ENCODE data around the gene MARK3.

Gene MARK3

DNA sequence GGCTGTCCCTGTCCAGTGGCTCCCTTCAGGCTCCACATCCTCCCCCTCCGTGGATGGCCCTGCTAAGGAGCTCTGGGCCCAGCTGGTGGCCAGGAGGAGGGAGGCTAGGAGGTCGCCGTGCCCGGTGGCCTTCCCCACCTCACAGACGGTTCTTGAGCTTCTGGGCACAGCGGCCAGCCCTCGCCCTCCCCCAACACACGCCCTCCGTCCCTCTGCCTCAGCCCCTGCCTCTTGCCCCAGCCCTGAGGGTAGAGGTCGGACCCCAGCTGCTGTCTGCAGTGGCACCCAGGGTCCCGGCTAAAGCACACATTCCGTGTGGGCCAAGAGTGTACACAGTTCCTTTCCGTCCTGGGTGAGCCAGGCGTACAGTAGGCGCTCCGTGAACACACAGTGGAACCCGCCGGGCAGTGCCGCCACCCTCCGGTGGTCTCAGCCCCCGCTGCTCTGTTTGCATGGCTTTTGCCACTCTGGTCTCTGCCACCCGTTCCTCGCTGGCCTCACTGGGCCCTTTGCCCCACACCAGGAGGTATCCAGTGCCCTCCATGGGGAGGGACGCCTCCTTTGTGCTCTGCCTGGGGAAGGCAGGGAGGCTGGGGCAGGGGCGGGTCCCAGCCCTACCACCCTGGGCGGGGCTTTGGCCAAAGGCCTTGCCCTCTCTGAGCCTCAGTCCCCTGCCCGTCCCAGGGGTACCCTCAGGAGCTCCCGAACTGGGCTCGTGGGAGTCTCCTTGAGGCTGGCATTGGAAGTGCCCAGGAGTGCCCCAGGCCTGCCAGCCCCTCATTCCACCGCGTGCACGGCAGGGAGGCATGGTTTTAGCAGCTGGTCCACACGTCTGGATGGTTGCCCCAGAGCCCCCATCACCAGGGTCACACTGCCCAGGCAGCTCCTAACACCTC, 156.7 kb downstream of the MARK3 start:
- no peak overlapping the region for H2AFZ ChIP-seq (ENCODE audit: low read depth)
- peaks cover 6% of the 10 kb centered on the region; the same call in 1 of the 2 replicates for H3K27me3 ChIP-seq (ENCODE audit: insufficient read depth, low read depth)
- no peaks in the 10 kb centered on the region for H3K36me3 ChIP-seq (ENCODE audit: insufficient read depth)
- no peak overlapping the region for H3K4me2 ChIP-seq
- no peak overlapping the region for H3K9ac ChIP-seq
- no peaks in the 10 kb centered on the region for H3K79me2 ChIP-seq (ENCODE audit: insufficient read depth, low read depth)
- H3K27ac ChIP-seq: no peak overlapping the region
- no peaks in the 10 kb centered on the region for H4K20me1 ChIP-seq (ENCODE audit: insufficient read depth)
- no peaks in the 10 kb centered on the region for H3K4me1 ChIP-seq (ENCODE audit: low read depth, poor library complexity, severe bottlenecking)
- H3K4me3 ChIP-seq (IDR thresholded peaks at IDR 0.05; ENCODE audit: insufficient read depth, low read depth, low read length): no peak overlapping the region
- TF ChIP-seq, protein P1, sequence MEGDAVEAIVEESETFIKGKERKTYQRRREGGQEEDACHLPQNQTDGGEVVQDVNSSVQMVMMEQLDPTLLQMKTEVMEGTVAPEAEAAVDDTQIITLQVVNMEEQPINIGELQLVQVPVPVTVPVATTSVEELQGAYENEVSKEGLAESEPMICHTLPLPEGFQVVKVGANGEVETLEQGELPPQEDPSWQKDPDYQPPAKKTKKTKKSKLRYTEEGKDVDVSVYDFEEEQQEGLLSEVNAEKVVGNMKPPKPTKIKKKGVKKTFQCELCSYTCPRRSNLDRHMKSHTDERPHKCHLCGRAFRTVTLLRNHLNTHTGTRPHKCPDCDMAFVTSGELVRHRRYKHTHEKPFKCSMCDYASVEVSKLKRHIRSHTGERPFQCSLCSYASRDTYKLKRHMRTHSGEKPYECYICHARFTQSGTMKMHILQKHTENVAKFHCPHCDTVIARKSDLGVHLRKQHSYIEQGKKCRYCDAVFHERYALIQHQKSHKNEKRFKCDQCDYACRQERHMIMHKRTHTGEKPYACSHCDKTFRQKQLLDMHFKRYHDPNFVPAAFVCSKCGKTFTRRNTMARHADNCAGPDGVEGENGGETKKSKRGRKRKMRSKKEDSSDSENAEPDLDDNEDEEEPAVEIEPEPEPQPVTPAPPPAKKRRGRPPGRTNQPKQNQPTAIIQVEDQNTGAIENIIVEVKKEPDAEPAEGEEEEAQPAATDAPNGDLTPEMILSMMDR (conservative IDR thresholded peaks at IDR 0.05; ENCODE audit: low read depth, low read length): no peak

DNA sequence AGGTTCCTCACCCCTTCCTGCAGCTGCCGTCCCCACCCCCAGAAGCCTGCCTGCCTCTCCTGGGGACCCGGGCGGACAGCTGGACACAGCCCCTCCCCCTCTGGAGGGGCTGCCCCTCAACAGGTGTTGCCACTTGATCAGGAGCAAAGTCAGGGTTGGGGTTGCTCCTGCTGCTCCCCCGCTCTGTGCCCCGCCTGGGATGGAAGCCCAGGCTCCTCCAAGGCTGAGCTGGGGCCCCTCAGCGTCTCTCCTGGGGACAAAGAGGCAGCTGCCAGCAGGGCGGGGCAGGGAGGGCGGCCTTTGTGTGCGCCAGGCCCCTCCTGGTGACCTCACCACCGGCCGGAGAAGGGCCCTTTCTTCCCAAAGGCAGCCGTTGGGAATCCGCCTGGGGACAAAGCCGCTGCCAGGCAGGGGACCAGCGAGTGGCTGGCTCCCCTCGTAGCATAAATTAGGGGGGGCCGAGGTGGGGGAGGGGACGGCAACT, 157.4 kb downstream of the MARK3 start:
- H3K4me3 ChIP-seq (IDR thresholded peaks at IDR 0.05; ENCODE audit: insufficient read depth, low read depth, low read length): no peak overlapping the region

DNA sequence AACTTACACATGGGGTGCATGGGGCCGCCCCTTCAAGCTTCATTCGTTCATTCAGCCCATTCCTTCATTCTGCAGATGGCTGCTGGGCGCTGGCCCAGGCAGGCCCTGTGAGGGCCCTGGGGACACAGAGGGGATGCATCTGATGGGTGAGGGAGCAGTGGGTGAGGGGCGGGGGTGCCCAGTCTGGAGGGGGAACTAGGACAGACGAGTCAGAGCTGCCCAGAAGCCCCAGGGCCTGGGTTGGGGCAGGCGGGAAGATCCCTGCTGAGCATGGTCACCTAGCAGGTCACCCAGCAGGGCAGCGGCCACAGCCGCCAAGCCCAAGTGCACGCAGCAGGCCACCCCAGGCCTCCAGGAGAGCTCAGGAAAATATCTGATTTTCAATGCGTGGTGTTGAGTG, 157.9 kb downstream of the MARK3 start:
- H3K4me2 ChIP-seq: no peak overlapping the region
- no peak overlapping the region for H3K4me3 ChIP-seq (IDR thresholded peaks at IDR 0.05; ENCODE audit: insufficient read depth, low read depth, low read length)

More for the DNA sequence above, 157.4 kb downstream of the MARK3 start:
- H2AFZ ChIP-seq (ENCODE audit: low read depth): no peak overlapping the region
- H3K9ac ChIP-seq: no peak overlapping the region
- H3K4me2 ChIP-seq: no peak overlapping the region
- no peak overlapping the region for H3K27ac ChIP-seq
- TF ChIP-seq, protein P1 (conservative IDR thresholded peaks at IDR 0.05; ENCODE audit: low read depth, low read length): no peak
- no peaks in the 10 kb centered on the region for H4K20me1 ChIP-seq (ENCODE audit: insufficient read depth)
- H3K36me3 ChIP-seq (ENCODE audit: insufficient read depth): no peaks in the 10 kb centered on the region
- no peaks in the 10 kb centered on the region for H3K4me1 ChIP-seq (ENCODE audit: low read depth, poor library complexity, severe bottlenecking)
- peaks cover 6% of the 10 kb centered on the region; the same call in 1 of the 2 replicates for H3K27me3 ChIP-seq (ENCODE audit: insufficient read depth, low read depth)
- H3K79me2 ChIP-seq (ENCODE audit: insufficient read depth, low read depth): no peaks in the 10 kb centered on the region

DNA sequence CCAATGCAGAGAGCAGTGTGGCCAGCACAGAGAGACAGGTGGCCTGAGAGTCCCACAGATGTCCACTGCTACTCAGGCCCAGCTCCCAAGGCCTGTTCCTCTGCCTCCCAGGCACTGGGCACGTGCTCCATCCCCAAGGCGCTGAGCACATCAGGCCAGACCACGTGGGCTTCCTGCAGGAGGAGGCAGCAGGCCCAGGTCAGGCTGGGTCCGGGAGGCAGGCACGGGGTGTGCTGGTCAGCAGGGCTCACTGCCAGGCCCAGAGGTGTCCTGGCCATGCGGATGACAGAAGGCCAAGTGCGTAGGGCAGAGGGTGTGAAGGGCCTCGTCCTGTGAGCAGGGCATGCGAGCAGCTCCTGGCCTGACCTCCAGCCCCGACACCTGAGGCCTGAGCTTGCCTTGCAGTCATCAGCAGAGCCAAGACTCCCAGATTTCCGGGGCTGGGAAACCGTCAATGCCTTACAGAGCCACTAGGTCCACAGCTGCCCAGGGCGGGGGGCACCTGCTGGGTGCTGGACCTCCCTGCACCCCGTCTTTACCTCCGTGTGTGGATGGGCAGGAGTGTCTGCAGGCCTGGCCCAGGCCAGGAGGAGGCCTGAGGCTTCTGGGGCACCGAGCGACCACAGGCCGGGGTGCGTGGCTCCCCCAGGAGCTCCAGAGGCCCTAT, 158.6 kb downstream of the MARK3 start:
- no peak overlapping the region for H3K4me2 ChIP-seq
- TF ChIP-seq, protein P1 (conservative IDR thresholded peaks at IDR 0.05; ENCODE audit: low read depth, low read length): no peak
- H2AFZ ChIP-seq (ENCODE audit: low read depth): no peak overlapping the region
- no peak overlapping the region for H3K9ac ChIP-seq
- H3K36me3 ChIP-seq (ENCODE audit: insufficient read depth): no peaks in the 10 kb centered on the region
- H3K4me3 ChIP-seq (IDR thresholded peaks at IDR 0.05; ENCODE audit: insufficient read depth, low read depth, low read length): no peak overlapping the region
- no peak overlapping the region for H3K27ac ChIP-seq
- H3K4me1 ChIP-seq (ENCODE audit: low read depth, poor library complexity, severe bottlenecking): no peaks in the 10 kb centered on the region
- H3K79me2 ChIP-seq (ENCODE audit: insufficient read depth, low read depth): no peaks in the 10 kb centered on the region
- no peaks in the 10 kb centered on the region for H4K20me1 ChIP-seq (ENCODE audit: insufficient read depth)
- H3K27me3 ChIP-seq (ENCODE audit: insufficient read depth, low read depth): peaks cover 6% of the 10 kb centered on the region; the same call in 1 of the 2 replicates

More for the DNA sequence above, 157.9 kb downstream of the MARK3 start:
- Histone ChIP-seq H4K20me1 (ENCODE audit: insufficient read depth) (no peaks in the 10 kb centered on the region), H2AFZ (ENCODE audit: low read depth) (no peak overlapping the region), H3K79me2 (ENCODE audit: insufficient read depth, low read depth) (no peaks in the 10 kb centered on the region), H3K27me3 (ENCODE audit: insufficient read depth, low read depth) (peaks cover 6% of the 10 kb centered on the region; the same call in 1 of the 2 replicates), H3K27ac (no peak overlapping the region), H3K36me3 (ENCODE audit: insufficient read depth) (no peaks in the 10 kb centered on the region), H3K9ac (no peak overlapping the region), H3K4me1 (ENCODE audit: low read depth, poor library complexity, severe bottlenecking) (no peaks in the 10 kb centered on the region)
- TF ChIP-seq, protein P1 (conservative IDR thresholded peaks at IDR 0.05; ENCODE audit: low read depth, low read length): no peak

Data from KMS-11 (cell line).